WTC11 (cell line): ENCODE data around the gene CNPY3. TPM values are rescaled to one million over a fixed set of nuclear protein-coding genes. Genes with fewer than 3 reads are reported as not detected.

Experiments used
- ATAC-seq: fragments of 200-7000 bp; cut with Tn5 transposase; 2 replicates; pipeline ENCODE4 v1.10.0; 2021; ENCODE audit warnings: mild to moderate bottlenecking, moderate library complexity
- CTCF ChIA-PET: fragments of 300-600 bp; sonication (Branson Sonifier 250); formaldehyde crosslinking; loops from one replicate; lab custom pipeline; 2021; ENCODE audit warnings: antibody characterized with exemption; lab: Charles Lee
- POLR2A ChIA-PET: fragments of 350-600 bp; sonication (Branson Sonifier 250); formaldehyde crosslinking; loops from one replicate; lab custom pipeline; 2021; ENCODE audit warnings: antibody characterized with exemption; lab: Charles Lee
- DNase-seq: peaks from one replicate; pipeline ENCODE4 v3.0.0; 2021; ENCODE audit warnings: low spot score
- H3K27ac Mint-ChIP-seq: 2 replicates; pipeline ENCODE4 v1.8.0; 2021; ENCODE audit warnings: mixed read lengths
- H3K27me3 Mint-ChIP-seq: 2 replicates; pipeline ENCODE4 v1.8.0; 2021; ENCODE audit warnings: low read depth, mild to moderate bottlenecking, moderate library complexity, mixed read lengths
- H3K36me3 Mint-ChIP-seq: 2 replicates; pipeline ENCODE4 v1.8.0; 2021; ENCODE audit warnings: mixed read lengths
- H3K4me1 Mint-ChIP-seq: 2 replicates; pipeline ENCODE4 v1.8.0; 2022; ENCODE audit warnings: mixed read lengths
- H3K4me3 Mint-ChIP-seq: 2 replicates; pipeline ENCODE4 v1.8.0; 2021; ENCODE audit warnings: mild to moderate bottlenecking, moderate library complexity, mixed read lengths
- H3K9me3 Mint-ChIP-seq: 2 replicates; pipeline ENCODE4 v1.8.0; 2021; ENCODE audit warnings: mixed read lengths
- ATF3 ChIP-seq: sonication (generic); formaldehyde crosslinking; conservative IDR thresholded peaks from 2 replicates; pipeline ENCODE4 v1.8.1; 2022; ENCODE audit warnings: mild to moderate bottlenecking, missing genetic modification reagents
- CREB1 ChIP-seq: sonication (generic); formaldehyde crosslinking; IDR thresholded peaks from 2 replicates; pipeline ENCODE4 v1.8.0; 2023; ENCODE audit warnings: mild to moderate bottlenecking, missing genetic modification reagents
- E2F5 ChIP-seq: sonication (generic); formaldehyde crosslinking; IDR thresholded peaks from 2 replicates; pipeline ENCODE4 v1.8.1; 2022; ENCODE audit warnings: mild to moderate bottlenecking, moderate library complexity, missing genetic modification reagents
- FOXJ3 ChIP-seq: sonication (generic); formaldehyde crosslinking; IDR thresholded peaks from 2 replicates; pipeline ENCODE4 v1.9.0; 2021; ENCODE audit warnings: missing genetic modification reagents, mild to moderate bottlenecking, borderline replicate concordance
- KAT7 ChIP-seq: sonication (generic); formaldehyde crosslinking; IDR thresholded peaks from 2 replicates; pipeline ENCODE4 v1.8.1; 2023; ENCODE audit warnings: missing genetic modification reagents, mild to moderate bottlenecking, borderline replicate concordance
- NFE2L1 ChIP-seq: sonication (generic); formaldehyde crosslinking; IDR thresholded peaks from 2 replicates; pipeline ENCODE4 v1.8.1; 2023; ENCODE audit warnings: missing genetic modification reagents
- PRRX2 ChIP-seq: fragments of 250-450 bp; sonication (Bioruptor Pico); IDR thresholded peaks from 2 replicates; pipeline ENCODE4 v1.8.0; 2021; ENCODE audit warnings: mild to moderate bottlenecking
- RORB ChIP-seq: fragments of 250-450 bp; sonication (Bioruptor Pico); IDR thresholded peaks from 2 replicates; pipeline ENCODE4 v1.9.0; 2021; ENCODE audit warnings: mild to moderate bottlenecking
- SMAD4 ChIP-seq: sonication (generic); formaldehyde crosslinking; IDR thresholded peaks from 2 replicates; pipeline ENCODE4 v1.8.0; 2022; ENCODE audit warnings: mild to moderate bottlenecking, missing genetic modification reagents
- SOX15 ChIP-seq: fragments of 250-450 bp; sonication (Bioruptor Pico); IDR thresholded peaks from 2 replicates; pipeline ENCODE4 v1.9.0; 2021; ENCODE audit warnings: mild to moderate bottlenecking
- TEAD4 ChIP-seq: sonication (generic); formaldehyde crosslinking; IDR thresholded peaks from 2 replicates; pipeline ENCODE4 v1.8.0; 2022; ENCODE audit warnings: mild to moderate bottlenecking, missing genetic modification reagents
- ZBTB21 ChIP-seq: sonication (generic); formaldehyde crosslinking; IDR thresholded peaks from 2 replicates; pipeline ENCODE4 v1.8.1; 2023; ENCODE audit warnings: mild to moderate bottlenecking, missing genetic modification reagents, borderline replicate concordance
- ZNF512 ChIP-seq: sonication (generic); formaldehyde crosslinking; IDR thresholded peaks from 2 replicates; pipeline ENCODE4 v1.8.1; 2022; ENCODE audit warnings: missing genetic modification reagents, borderline replicate concordance
- ZNF671 ChIP-seq: fragments of 250-450 bp; sonication (Bioruptor Pico); IDR thresholded peaks from 2 replicates; pipeline ENCODE4 v1.8.0; 2021; ENCODE audit warnings: mild to moderate bottlenecking
- total RNA-seq: library from RNA; stranded (reverse); gene quantifications from 3 replicates; pipeline ENCODE4 v1.2.3, GENCODE V29; 2021
- TF ChIP-seq, protein P1 (sequence below): sonication (generic); formaldehyde crosslinking; IDR thresholded peaks from 2 replicates; pipeline ENCODE4 v1.8.0; 2022; ENCODE audit warnings: missing genetic modification reagents
- TF ChIP-seq, protein P2 (sequence below): sonication (generic); formaldehyde crosslinking; conservative IDR thresholded peaks from 2 replicates; pipeline ENCODE4 v1.8.1; 2023; ENCODE audit warnings: mild to moderate bottlenecking, low read depth, missing genetic modification reagents, moderate library complexity
- TF ChIP-seq, protein P3 (sequence below): fragments of 250-450 bp; sonication (Bioruptor Pico); IDR thresholded peaks from 2 replicates; pipeline ENCODE4 v1.9.0; 2021; ENCODE audit warnings: mild to moderate bottlenecking

The CNPY3 gene
- total RNA-seq, 1 experiment from 2014 or later = 67.0 TPM

GRCh38 chr6:42915732-42916131 is 13.5 kb upstream of the CNPY3 start, which contains the start of gene PTCRA:
TSS of gene PTCRA (plus strand) at chr6:42916053. CDS start at chr6:42916070, 17 bp downstream.
- DNase-seq = no peak
- Mint-ChIP-seq H3K27me3 (no peaks in the 10 kb centered on the region; the same call in 1 of the 2 replicates), H3K4me3 (no peak within 1 kb of the TSS), H3K27ac (no peak within 1 kb of the TSS), H3K36me3 (no peaks in the 10 kb centered on the region), H3K9me3 (no peaks in the 10 kb centered on the region), H3K4me1 (peaks cover 5% of the 10 kb centered on the region)
- ChIA-PET CTCF (no interaction called here), POLR2A (no interaction called here)
- no peak for ATAC-seq
- TF ChIP-seq TEAD4 (CRISPR knock-in tag) = no peak
- TF ChIP-seq, protein P1, sequence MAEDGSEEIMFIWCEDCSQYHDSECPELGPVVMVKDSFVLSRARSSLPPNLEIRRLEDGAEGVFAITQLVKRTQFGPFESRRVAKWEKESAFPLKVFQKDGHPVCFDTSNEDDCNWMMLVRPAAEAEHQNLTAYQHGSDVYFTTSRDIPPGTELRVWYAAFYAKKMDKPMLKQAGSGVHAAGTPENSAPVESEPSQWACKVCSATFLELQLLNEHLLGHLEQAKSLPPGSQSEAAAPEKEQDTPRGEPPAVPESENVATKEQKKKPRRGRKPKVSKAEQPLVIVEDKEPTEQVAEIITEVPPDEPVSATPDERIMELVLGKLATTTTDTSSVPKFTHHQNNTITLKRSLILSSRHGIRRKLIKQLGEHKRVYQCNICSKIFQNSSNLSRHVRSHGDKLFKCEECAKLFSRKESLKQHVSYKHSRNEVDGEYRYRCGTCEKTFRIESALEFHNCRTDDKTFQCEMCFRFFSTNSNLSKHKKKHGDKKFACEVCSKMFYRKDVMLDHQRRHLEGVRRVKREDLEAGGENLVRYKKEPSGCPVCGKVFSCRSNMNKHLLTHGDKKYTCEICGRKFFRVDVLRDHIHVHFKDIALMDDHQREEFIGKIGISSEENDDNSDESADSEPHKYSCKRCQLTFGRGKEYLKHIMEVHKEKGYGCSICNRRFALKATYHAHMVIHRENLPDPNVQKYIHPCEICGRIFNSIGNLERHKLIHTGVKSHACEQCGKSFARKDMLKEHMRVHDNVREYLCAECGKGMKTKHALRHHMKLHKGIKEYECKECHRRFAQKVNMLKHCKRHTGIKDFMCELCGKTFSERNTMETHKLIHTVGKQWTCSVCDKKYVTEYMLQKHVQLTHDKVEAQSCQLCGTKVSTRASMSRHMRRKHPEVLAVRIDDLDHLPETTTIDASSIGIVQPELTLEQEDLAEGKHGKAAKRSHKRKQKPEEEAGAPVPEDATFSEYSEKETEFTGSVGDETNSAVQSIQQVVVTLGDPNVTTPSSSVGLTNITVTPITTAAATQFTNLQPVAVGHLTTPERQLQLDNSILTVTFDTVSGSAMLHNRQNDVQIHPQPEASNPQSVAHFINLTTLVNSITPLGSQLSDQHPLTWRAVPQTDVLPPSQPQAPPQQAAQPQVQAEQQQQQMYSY (CRISPR knock-in tag) = no peak

- Mint-ChIP-seq H3K27ac (no peak overlapping the region), H3K4me1 (peaks cover under 1% of the 10 kb centered on the region; the same call in 1 of the 2 replicates), H3K36me3 (no peaks in the 10 kb centered on the region), H3K27me3 (no peaks in the 10 kb centered on the region; the same call in 1 of the 2 replicates), H3K9me3 (no peaks in the 10 kb centered on the region), H3K4me3 (no peak overlapping the region)
- DNase-seq = no peak
- CTCF ChIA-PET = interaction anchor here (1.2 to 1.3 kb wide), 2 partner anchors 9 to 13 kb away, joined by 3 to 4 read pairs; partner anchors contain the start of gene CNPY3
- POLR2A ChIA-PET = interaction anchor here (1.3 kb wide), 1 partner anchor 13 kb away, joined by 5 read pairs; the partner anchor contains the start of gene CNPY3
- no peak for TF ChIP-seq ZNF671 (CRISPR knock-in tag)
- no peak for TF ChIP-seq ZBTB21
- no peak for TF ChIP-seq KAT7 (CRISPR knock-in tag)
- TF ChIP-seq FOXJ3 (CRISPR knock-in tag) = no peak
- TF ChIP-seq RORB (CRISPR knock-in tag) = no peak
- ATAC-seq = no peak
Observed at GRCh38 chr6:42916288-42916687, 13.0 kb upstream of the CNPY3 start.

- ChIA-PET POLR2A (interaction anchor here (0.6 kb wide), 1 partner anchor 175 kb away, joined by 3 read pairs; no protein-coding TSS in a partner anchor), CTCF (interaction anchor here (0.8 kb wide), 1 partner anchor 100 kb away, joined by 4 read pairs; no protein-coding TSS in a partner anchor)
- H3K27me3 Mint-ChIP-seq = no peaks in the 10 kb centered on the region
- no peak for DNase-seq
- no peaks in the 10 kb centered on the region for H3K36me3 Mint-ChIP-seq
- no peaks in the 10 kb centered on the region for H3K9me3 Mint-ChIP-seq
- no peak overlapping the region for H3K27ac Mint-ChIP-seq
- ATAC-seq = no peak
- TF ChIP-seq SOX15 (CRISPR knock-in tag) = no peak
- TF ChIP-seq ATF3 (CRISPR knock-in tag) = no peak
- no peak for TF ChIP-seq ZNF512 (CRISPR knock-in tag)
- TF ChIP-seq SMAD4 (CRISPR knock-in tag) = no peak
- no peak for TF ChIP-seq CREB1 (CRISPR knock-in tag)
- TF ChIP-seq, protein P2, sequence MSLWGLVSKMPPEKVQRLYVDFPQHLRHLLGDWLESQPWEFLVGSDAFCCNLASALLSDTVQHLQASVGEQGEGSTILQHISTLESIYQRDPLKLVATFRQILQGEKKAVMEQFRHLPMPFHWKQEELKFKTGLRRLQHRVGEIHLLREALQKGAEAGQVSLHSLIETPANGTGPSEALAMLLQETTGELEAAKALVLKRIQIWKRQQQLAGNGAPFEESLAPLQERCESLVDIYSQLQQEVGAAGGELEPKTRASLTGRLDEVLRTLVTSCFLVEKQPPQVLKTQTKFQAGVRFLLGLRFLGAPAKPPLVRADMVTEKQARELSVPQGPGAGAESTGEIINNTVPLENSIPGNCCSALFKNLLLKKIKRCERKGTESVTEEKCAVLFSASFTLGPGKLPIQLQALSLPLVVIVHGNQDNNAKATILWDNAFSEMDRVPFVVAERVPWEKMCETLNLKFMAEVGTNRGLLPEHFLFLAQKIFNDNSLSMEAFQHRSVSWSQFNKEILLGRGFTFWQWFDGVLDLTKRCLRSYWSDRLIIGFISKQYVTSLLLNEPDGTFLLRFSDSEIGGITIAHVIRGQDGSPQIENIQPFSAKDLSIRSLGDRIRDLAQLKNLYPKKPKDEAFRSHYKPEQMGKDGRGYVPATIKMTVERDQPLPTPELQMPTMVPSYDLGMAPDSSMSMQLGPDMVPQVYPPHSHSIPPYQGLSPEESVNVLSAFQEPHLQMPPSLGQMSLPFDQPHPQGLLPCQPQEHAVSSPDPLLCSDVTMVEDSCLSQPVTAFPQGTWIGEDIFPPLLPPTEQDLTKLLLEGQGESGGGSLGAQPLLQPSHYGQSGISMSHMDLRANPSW (CRISPR knock-in tag) = no peak
- TF ChIP-seq, protein P3, sequence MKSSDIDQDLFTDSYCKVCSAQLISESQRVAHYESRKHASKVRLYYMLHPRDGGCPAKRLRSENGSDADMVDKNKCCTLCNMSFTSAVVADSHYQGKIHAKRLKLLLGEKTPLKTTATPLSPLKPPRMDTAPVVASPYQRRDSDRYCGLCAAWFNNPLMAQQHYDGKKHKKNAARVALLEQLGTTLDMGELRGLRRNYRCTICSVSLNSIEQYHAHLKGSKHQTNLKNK (CRISPR knock-in tag) = no peak
- no peak for TF ChIP-seq NFE2L1 (CRISPR knock-in tag)
- no peak for TF ChIP-seq KAT7 (CRISPR knock-in tag)
- TF ChIP-seq PRRX2 = no peak
- no peak for TF ChIP-seq E2F5 (CRISPR knock-in tag)
- H3K4me3 Mint-ChIP-seq = no peak overlapping the region
- H3K4me1 Mint-ChIP-seq = peaks cover 6% of the 10 kb centered on the region
Observed at GRCh38 chr6:42921801-42922200, 7.5 kb upstream of the CNPY3 start.
